ENCODE data around the gene RIMBP2. TPM values are rescaled to one million over a fixed set of nuclear protein-coding genes. Genes with fewer than 3 reads are reported as not detected.

The RIMBP2 gene
- total RNA-seq, 1 experiment from 2014 or later: not detected

DNA sequence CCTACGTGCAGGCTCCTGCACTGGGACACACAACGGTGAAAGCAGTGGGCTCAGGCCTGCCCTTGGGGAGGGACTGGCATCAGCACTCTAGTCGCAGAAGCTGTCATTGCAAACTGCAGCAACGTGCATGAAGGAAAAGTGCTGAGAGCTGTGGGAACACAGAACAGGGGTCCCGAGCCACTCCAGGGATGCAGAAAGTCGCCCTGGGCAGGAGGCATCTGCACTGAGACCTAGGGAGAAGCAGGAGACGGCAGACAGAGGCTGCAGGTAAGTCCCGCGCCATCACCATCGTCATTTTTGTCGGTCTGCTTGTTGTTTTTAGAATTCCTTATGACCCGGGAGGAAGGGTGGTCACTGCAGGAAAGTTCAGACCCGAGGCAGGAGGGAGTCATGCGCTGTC is 21.6 kb upstream of the RIMBP2 start:
- Mint-ChIP-seq H3K9me3 (ENCODE audit: unreplicated experiment) (no peaks in the 10 kb centered on the region), H3K4me3 (ENCODE audit: unreplicated experiment) (no peak overlapping the region), H3K36me3 (ENCODE audit: insufficient read depth, unreplicated experiment) (no peaks in the 10 kb centered on the region), H3K27me3 (ENCODE audit: insufficient read depth, unreplicated experiment) (peaks cover 43% of the 10 kb centered on the region), H3K4me1 (ENCODE audit: insufficient read depth, unreplicated experiment) (no peaks in the 10 kb centered on the region), H3K27ac (ENCODE audit: low read depth, unreplicated experiment) (no peak overlapping the region)
- TF ChIP-seq, protein P1, sequence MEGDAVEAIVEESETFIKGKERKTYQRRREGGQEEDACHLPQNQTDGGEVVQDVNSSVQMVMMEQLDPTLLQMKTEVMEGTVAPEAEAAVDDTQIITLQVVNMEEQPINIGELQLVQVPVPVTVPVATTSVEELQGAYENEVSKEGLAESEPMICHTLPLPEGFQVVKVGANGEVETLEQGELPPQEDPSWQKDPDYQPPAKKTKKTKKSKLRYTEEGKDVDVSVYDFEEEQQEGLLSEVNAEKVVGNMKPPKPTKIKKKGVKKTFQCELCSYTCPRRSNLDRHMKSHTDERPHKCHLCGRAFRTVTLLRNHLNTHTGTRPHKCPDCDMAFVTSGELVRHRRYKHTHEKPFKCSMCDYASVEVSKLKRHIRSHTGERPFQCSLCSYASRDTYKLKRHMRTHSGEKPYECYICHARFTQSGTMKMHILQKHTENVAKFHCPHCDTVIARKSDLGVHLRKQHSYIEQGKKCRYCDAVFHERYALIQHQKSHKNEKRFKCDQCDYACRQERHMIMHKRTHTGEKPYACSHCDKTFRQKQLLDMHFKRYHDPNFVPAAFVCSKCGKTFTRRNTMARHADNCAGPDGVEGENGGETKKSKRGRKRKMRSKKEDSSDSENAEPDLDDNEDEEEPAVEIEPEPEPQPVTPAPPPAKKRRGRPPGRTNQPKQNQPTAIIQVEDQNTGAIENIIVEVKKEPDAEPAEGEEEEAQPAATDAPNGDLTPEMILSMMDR (IDR thresholded peaks at IDR 0.05; ENCODE audit: unreplicated experiment): no peak
- intact Hi-C loops (cut with micrococcal nuclease): no loop called here
- POLR2A ChIA-PET: no interaction called here
- CTCF ChIA-PET: interaction anchor here (0.7 to 1.4 kb wide), 2 partner anchors 10 to 14 kb away, joined by 3 to 8 read pairs; no protein-coding TSS in a partner anchor
- no TSS peak for BruUV-seq (replicated peaks)
- no peak for DNase-seq (ENCODE audit: unreplicated experiment)

DNA sequence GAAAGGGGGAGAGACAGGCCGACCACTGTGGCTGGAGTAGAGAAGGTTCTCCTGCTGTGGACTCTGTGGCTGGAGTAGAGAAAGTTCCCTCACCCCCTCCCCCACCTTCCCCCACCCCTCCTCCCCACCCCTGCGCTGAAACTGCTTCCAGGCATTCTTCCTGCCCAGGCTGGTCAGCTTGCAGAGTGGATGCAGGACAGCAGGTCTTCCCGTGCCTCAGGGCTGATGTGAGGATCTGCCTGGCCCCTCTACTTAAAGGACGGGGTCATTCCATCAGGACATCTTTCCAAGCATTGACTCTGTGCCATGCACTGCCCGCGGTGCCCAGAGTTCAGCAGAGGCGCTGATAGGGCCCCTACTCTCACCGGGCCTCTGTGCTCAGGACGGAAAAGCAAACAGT is 13.2 kb upstream of the RIMBP2 start:
- Mint-ChIP-seq H3K36me3 (ENCODE audit: insufficient read depth, unreplicated experiment) (no peaks in the 10 kb centered on the region), H3K4me1 (ENCODE audit: insufficient read depth, unreplicated experiment) (no peaks in the 10 kb centered on the region), H3K9me3 (ENCODE audit: unreplicated experiment) (no peaks in the 10 kb centered on the region), H3K4me3 (ENCODE audit: unreplicated experiment) (no peak overlapping the region), H3K27me3 (ENCODE audit: insufficient read depth, unreplicated experiment) (peaks cover 10% of the 10 kb centered on the region), H3K27ac (ENCODE audit: low read depth, unreplicated experiment) (no peak overlapping the region)
- DNase-seq (ENCODE audit: unreplicated experiment): no peak
- BruUV-seq (replicated peaks): no TSS peak
- TF ChIP-seq, protein P1 (IDR thresholded peaks at IDR 0.05; ENCODE audit: unreplicated experiment): no peak
- CTCF ChIA-PET: no interaction called here
- POLR2A ChIA-PET: no interaction called here
- intact Hi-C loops (cut with micrococcal nuclease): no loop called here

DNA sequence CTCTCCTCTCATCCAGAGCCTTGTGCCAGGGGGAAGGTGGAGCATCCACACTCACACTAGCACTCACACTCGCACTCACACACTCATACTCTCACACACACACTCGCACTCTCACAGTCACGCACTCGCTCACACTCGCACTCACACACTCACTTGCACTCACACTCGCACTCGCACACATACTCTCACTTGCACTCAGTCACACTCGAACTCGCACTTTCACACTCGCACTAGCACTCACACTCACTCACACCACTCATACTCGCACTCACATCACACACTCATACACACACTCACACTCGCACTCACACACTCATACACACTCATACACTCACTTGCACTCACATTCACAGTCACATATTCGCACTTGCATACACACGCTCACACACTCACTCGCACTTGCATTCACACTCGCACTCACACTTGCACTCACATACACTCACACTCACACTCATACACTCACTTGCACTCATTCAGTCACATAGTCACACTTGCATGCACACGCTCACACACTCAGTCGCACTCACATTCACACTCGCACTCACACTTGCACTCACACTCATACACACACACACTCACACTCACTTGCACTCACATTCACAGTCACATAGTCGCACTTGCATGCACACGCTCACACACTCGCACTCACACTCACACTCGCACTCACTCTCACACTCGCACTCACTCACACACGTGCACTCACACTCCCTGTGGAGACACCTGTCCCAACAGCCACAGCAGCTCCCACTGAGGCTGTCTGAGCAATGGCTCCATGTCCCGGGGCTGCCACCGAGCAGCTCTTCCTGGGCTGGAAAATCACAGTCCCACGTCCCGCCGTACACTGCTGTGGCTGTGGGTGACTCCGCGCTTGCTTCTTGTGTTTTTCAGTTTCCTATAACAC is 12.3 kb upstream of the RIMBP2 start:
- TF ChIP-seq, protein P1 (IDR thresholded peaks at IDR 0.05; ENCODE audit: unreplicated experiment): no peak
- no TSS peak for BruUV-seq (replicated peaks)
- Mint-ChIP-seq H3K4me1 (ENCODE audit: insufficient read depth, unreplicated experiment) (no peaks in the 10 kb centered on the region), H3K27me3 (ENCODE audit: insufficient read depth, unreplicated experiment) (peaks cover under 1% of the 10 kb centered on the region), H3K27ac (ENCODE audit: low read depth, unreplicated experiment) (no peak overlapping the region), H3K4me3 (ENCODE audit: unreplicated experiment) (no peak overlapping the region), H3K36me3 (ENCODE audit: insufficient read depth, unreplicated experiment) (no peaks in the 10 kb centered on the region), H3K9me3 (ENCODE audit: unreplicated experiment) (no peaks in the 10 kb centered on the region)
- no peak for DNase-seq (ENCODE audit: unreplicated experiment)
- ChIA-PET CTCF (interaction anchor here (0.6 kb wide), 1 partner anchor 9 kb away, joined by 6 read pairs; no protein-coding TSS in a partner anchor), POLR2A (no interaction called here)
- intact Hi-C loops (cut with micrococcal nuclease): no loop called here

DNA sequence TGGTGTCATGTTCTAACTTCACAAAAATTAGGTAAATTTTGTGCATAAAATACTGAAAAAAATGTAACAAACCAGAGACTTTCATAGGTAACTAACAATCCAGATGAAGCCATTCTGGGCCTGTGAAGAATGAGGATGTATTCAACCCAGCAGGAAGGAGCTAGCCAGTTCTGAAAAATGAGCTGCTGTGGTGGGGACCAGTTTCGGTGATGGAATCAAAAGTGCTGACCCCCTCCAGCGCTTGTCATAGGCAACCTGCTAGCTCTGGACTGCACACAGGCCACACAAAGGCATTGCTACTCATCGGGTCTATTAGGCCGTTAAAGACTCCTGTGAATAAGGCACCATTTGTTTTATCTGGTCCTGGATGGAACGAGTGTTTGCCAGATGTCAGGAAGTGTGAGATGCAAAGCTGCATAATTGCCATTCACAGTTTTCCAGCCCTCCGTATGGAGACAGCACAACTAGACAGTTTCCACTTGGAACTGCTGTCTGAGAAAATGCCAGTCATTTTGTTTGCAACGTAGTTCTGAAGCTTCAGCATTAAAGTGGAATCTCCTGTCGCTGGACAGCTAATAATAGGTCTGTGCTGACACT is 3.3 kb upstream of the RIMBP2 start:
- no peak overlapping the region for H3K4me3 Mint-ChIP-seq (ENCODE audit: unreplicated experiment)
- H3K36me3 Mint-ChIP-seq (ENCODE audit: insufficient read depth, unreplicated experiment): no peaks in the 10 kb centered on the region
- H3K9me3 Mint-ChIP-seq (ENCODE audit: unreplicated experiment): peaks cover 12% of the 10 kb centered on the region
- peaks cover 34% of the 10 kb centered on the region for H3K27me3 Mint-ChIP-seq (ENCODE audit: insufficient read depth, unreplicated experiment)
- DNase-seq (ENCODE audit: unreplicated experiment): no peak
- intact Hi-C loops (cut with micrococcal nuclease): no loop called here
- TF ChIP-seq, protein P1 (IDR thresholded peaks at IDR 0.05; ENCODE audit: unreplicated experiment): no peak
- H3K27ac Mint-ChIP-seq (ENCODE audit: low read depth, unreplicated experiment): no peak overlapping the region
- CTCF ChIA-PET: interaction anchor here (0.6 to 1.1 kb wide), 3 partner anchors 8 to 28 kb away, joined by 3 to 6 read pairs (median 3); no protein-coding TSS in a partner anchor
- no TSS peak for BruUV-seq (replicated peaks)
- peaks cover 7% of the 10 kb centered on the region for H3K4me1 Mint-ChIP-seq (ENCODE audit: insufficient read depth, unreplicated experiment)
- POLR2A ChIA-PET: interaction anchor here (0.7 kb wide), 1 partner anchor 1372 kb away, joined by 3 read pairs; no protein-coding TSS in a partner anchor

All from MCF 10A (cell line).